HL-60 (cell line): ENCODE data around the gene TOP2B.

Experiments
- DNase-seq, 2 experiments: peaks; one replicate each; pipeline ENCODE4 v3.0.0-alpha.2; 2010 to 2020; ENCODE audit warnings: low read depth in 1 of 2, low spot score in 1 of 2
- H3K27ac ChIP-seq: fragments of 250-450 bp; sonication (Bioruptor Pico); replicated peaks from 2 replicates; pipeline ENCODE4 v1.5.1; 2020; ENCODE audit warnings: mild to moderate bottlenecking, moderate library complexity
- H3K27me3 ChIP-seq: fragments of 250-450 bp; sonication (Bioruptor Pico); 2 replicates; pipeline ENCODE4 v1.5.1; 2021; ENCODE audit warnings: mild to moderate bottlenecking, moderate library complexity; ENCODE audit not compliant: insufficient read depth, poor library complexity, severe bottlenecking
- H3K4me3 ChIP-seq: replicated peaks from 2 replicates; pipeline ENCODE4 v1.5.1; 2011; ENCODE audit warnings: mild to moderate bottlenecking, control low read depth, low read length; ENCODE audit not compliant: insufficient read depth
- GABPA ChIP-seq: IDR thresholded peaks from 2 replicates; pipeline ENCODE4 v1.6.1; 2012; ENCODE audit warnings: low read depth
- POLR2AphosphoS5 ChIP-seq: IDR thresholded peaks from 2 replicates; pipeline ENCODE4 v1.6.1; 2012; ENCODE audit warnings: low read depth
- SPI1 ChIP-seq: IDR thresholded peaks from 2 replicates; pipeline ENCODE4 v1.6.1; 2012; ENCODE audit warnings: low read depth, mild to moderate bottlenecking, borderline replicate concordance
- TF ChIP-seq, protein P1 (sequence below): IDR thresholded peaks from one replicate; pipeline ENCODE4 v1.5.1; 2011; ENCODE audit warnings: low read length, control low read depth, inconsistent platforms; ENCODE audit not compliant: insufficient read depth
- TF ChIP-seq, protein P2 (sequence below): IDR thresholded peaks from 2 replicates; pipeline ENCODE4 v1.6.1; 2012; ENCODE audit warnings: low read depth; ENCODE audit not compliant: insufficient replicate concordance

TOP2B gene

DNA sequence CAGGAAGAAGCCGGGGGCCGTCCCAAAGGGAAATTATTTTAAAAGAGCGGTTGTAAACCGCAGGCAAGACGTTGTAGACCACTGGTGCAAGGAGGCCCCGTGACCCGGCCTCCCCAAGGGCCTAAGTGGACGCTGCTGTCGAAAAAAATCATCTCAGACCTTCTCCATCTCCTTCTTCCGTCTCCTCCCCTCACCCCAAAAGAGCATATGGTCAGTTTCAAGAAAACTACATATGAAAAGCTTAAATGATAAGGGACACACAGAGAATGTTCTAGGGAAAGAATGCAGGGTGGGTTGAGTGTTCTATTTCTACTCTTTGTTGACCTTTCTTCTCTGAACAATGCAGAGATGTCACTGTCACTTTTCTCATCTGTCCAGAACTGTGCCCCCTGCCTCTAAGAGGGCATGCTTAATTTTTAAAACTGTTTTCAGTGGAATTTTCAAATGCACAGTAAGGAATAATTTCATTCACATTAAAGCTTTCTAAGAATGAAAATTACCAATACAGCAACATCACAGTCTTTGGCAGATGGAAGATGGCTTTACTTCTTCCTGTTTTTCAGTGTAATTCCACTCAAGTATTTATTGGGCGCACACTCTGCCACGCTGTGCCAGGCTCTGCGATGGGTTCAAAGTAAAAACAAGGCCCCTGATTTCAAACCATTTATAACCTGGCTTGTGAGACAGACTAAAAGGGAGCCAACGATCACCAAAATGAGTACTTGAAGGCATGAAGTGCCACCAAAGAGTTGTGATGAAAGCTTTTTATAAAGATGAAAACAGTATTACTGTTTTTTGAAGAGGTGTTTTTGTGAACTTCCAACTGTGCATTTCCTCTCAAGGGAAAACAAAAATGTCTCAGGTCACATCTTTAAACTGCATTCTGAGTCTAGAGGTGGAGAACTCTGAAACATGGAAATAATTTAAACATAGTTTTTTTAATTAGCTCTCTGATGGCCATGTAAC lies 891 bp upstream of the TOP2B start:
- Histone ChIP-seq H3K27me3 (no peaks in the 10 kb centered on the region), H3K4me3 (peak overlapping the region; percentile 74), H3K27ac (peak overlapping the region; percentile 95)
- peak; percentile 58 to 82 for DNase-seq
- TF ChIP-seq SPI1 (0 out of 2 replicates have a peak, but pooled peaks have one; percentile 1), GABPA (no peak)
- TF ChIP-seq, protein P1, sequence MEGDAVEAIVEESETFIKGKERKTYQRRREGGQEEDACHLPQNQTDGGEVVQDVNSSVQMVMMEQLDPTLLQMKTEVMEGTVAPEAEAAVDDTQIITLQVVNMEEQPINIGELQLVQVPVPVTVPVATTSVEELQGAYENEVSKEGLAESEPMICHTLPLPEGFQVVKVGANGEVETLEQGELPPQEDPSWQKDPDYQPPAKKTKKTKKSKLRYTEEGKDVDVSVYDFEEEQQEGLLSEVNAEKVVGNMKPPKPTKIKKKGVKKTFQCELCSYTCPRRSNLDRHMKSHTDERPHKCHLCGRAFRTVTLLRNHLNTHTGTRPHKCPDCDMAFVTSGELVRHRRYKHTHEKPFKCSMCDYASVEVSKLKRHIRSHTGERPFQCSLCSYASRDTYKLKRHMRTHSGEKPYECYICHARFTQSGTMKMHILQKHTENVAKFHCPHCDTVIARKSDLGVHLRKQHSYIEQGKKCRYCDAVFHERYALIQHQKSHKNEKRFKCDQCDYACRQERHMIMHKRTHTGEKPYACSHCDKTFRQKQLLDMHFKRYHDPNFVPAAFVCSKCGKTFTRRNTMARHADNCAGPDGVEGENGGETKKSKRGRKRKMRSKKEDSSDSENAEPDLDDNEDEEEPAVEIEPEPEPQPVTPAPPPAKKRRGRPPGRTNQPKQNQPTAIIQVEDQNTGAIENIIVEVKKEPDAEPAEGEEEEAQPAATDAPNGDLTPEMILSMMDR = no peak

DNA sequence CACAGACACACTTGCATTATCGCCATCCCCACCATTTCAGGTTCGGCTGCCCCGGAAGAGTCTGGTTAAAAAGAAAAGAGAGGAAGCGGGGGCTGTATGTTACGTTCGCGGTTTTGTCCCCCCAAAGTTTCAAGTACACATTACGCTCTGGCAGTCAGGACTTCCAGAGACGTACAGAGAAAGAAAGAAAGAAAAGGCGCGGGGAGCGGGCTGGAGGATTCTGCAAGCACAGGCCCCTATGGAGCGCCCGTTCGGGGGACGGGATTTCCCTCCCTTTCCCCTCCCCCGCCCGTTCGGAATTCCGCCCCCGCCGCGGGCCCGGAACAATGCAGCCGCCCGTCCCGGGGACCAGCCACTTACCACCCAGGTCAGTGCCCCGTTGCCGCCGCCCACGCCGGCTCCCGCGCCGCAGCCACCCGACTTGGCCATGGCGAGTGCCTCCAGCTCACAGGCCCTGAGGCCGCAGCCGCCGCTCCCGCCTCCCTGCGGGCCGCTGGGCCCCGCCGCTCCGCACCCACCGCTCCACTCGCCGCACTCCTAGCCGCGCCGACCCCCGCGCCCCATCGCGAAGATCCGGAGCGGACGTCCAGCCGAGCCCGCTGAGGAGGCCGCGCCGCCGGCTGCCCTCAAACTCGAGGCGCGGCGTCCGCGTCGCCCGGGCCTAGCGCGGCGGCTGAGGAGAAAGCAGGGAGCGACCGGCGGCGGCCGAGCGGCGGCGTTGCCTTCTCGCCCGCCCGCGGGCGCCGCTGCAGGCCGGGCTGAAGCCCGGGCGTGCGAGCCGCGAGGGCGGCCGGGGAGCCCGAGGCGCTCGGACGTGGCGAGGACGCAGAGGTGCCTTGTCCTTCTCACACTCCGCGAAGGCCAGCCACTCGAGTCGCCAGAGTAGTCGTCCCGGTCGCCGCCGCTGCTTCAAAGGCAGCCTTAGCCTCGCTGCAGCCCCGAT lies 567 bp downstream of the TOP2B start:
- Histone ChIP-seq H3K4me3 (peak overlapping the region; percentile 74), H3K27me3 (no peaks in the 10 kb centered on the region), H3K27ac (peak overlapping the region; percentile 95)
- TF ChIP-seq POLR2AphosphoS5 = no peak; the same call in 1 of the 2 replicates
- TF ChIP-seq SPI1 = no peak
- TF ChIP-seq GABPA = no peak
- TF ChIP-seq, protein P1 = no peak
- TF ChIP-seq, protein P2, sequence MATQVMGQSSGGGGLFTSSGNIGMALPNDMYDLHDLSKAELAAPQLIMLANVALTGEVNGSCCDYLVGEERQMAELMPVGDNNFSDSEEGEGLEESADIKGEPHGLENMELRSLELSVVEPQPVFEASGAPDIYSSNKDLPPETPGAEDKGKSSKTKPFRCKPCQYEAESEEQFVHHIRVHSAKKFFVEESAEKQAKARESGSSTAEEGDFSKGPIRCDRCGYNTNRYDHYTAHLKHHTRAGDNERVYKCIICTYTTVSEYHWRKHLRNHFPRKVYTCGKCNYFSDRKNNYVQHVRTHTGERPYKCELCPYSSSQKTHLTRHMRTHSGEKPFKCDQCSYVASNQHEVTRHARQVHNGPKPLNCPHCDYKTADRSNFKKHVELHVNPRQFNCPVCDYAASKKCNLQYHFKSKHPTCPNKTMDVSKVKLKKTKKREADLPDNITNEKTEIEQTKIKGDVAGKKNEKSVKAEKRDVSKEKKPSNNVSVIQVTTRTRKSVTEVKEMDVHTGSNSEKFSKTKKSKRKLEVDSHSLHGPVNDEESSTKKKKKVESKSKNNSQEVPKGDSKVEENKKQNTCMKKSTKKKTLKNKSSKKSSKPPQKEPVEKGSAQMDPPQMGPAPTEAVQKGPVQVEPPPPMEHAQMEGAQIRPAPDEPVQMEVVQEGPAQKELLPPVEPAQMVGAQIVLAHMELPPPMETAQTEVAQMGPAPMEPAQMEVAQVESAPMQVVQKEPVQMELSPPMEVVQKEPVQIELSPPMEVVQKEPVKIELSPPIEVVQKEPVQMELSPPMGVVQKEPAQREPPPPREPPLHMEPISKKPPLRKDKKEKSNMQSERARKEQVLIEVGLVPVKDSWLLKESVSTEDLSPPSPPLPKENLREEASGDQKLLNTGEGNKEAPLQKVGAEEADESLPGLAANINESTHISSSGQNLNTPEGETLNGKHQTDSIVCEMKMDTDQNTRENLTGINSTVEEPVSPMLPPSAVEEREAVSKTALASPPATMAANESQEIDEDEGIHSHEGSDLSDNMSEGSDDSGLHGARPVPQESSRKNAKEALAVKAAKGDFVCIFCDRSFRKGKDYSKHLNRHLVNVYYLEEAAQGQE = no peak
- DNase-seq = peak in 1 of 2 experiments; percentile 43

DNA sequence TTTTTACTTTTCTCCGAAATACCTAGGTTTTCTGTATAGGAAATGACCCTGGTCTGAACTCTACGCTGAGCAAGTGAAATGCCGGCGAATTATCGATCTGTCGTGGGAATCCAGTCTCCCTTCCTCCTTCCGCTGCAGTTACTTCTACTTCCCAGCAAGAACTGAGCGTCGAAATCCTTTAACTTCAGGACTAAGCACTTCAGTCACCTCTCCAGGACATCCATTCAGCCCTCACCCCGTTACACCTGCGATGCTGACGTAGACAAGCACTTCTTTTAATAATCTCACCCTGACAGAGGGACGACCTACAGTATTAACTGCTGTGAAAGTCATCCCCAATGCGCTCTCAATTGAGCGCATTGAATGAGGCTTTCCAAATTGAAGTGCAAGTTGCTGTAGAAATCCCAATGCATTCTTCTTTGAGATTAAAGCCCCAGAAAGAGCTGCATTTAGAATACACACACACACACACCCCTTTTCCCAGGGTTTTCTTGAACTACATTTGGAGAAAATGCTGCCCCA lies 1.3 kb downstream of the TOP2B start:
- H3K27ac ChIP-seq = peak overlapping the region; percentile 82
- TF ChIP-seq POLR2AphosphoS5 = no peak
- peak; percentile 5; the same call in 1 of the 2 replicates for TF ChIP-seq SPI1
- no peaks in the 10 kb centered on the region for H3K27me3 ChIP-seq
- peak overlapping the region; percentile 74 for H3K4me3 ChIP-seq
- DNase-seq = peak in 1 of 2 experiments; percentile 27

DNA sequence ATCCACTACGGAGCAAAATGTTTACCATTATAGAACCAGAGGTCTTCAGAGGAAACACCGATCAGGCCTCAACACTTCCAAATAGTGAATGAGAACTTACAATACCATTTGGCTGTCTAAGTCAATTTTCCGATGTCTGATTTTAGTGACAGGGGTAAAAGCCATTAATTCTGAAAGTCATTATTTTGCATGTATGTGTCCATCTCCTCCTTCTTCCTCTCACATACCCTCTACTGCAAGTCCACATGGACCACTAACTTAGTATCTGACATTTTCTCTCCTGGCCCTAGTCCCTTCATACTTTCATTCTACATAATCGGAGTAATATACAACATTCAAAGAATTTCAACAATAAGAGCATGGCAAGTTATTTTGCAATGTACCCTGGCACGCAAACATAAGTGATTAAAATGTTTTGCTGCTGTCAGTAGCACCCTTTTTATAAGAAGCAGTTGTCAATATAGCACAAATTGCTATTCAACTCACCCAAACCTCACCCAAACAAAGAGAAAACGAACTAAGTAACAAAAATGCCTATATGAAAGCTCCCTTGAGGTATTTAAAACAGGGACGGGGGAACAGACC lies 1.9 kb downstream of the TOP2B start:
- Histone ChIP-seq H3K27me3 (no peaks in the 10 kb centered on the region), H3K4me3 (peak overlapping the region; percentile 74), H3K27ac (peak overlapping the region; percentile 82)
- DNase-seq = no peak
- TF ChIP-seq SPI1 (no peak), POLR2AphosphoS5 (no peak), GABPA (no peak)
